Measurements from ENCODE around the gene ZNF12. TPM values are rescaled to one million over a fixed set of nuclear protein-coding genes. Genes with fewer than 3 reads are reported as not detected.

Gene ZNF12
- total and polyA plus RNA-seq, 2 of the 8 experiments (the other 6 are each of a cell fraction or from before 2014, with no cell fraction given) = 6.7 to 16.2 TPM

DNA sequence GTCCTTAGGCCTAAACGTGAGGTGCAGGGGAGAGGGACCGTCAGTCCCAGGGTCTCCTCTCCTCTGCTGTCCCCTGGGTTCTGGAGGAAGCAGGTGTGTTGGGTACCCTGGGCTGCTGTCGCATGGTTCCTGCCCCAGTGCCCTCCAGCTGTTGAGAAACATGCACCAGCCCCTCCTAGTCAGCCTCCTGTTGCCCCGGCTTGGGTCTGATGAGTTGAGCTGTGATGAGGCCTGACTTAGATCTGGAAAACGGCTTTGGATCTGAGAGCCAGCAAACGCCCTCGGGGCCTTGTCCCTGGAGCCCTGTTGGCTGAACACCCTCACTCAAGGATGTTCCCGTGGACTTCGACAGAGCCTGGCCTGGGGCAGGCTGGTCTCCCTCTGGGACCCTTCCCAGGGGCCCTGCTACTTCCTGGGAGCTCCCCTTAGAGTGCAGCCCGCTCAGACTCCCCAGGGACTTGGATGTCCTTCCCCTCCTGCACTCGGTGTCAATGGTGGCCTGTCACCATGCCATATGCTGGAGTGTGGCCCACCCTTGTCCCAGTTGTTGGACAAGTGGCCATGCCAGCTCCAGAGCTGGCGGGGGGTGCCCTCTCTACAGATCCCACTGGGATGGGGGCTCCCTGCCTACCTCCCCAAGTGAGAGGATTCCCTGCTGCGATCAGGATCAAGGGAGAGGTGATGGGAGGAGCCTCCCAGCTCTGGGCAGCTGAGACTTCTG, 57.3 kb downstream of the ZNF12 start:
- H3K4me2 ChIP-seq (ENCODE audit: insufficient read depth in 1 of 2, low read depth in 2 of 2, low read length in 2 of 2) = no peak overlapping the region
- H3K79me2 ChIP-seq (ENCODE audit: control insufficient read depth in 1 of 2, insufficient read depth in 2 of 2, low read length in 2 of 2) = no peaks in the 10 kb centered on the region
- H2AFZ ChIP-seq (ENCODE audit: low read length) = no peak overlapping the region
- no peak overlapping the region for H3K23ac ChIP-seq (ENCODE audit: insufficient read length)
- no peak overlapping the region for H2BK15ac ChIP-seq (ENCODE audit: low read length)
- POLR2A ChIA-PET (ENCODE audit: partially characterized antibody) = interaction anchor here (0.6 to 1.5 kb wide), 4 partner anchors 10 to 97 kb away, joined by 3 to 7 read pairs (median 4); no protein-coding TSS in a partner anchor
- FAIRE-seq (no peak), DNase-seq (ENCODE audit: low read depth in 1 of 2, low spot score in 2 of 2) (no peak)
- H3K56ac ChIP-seq (replicated peaks; ENCODE audit: insufficient read length, low read depth, low read length) = no peak overlapping the region
- no peaks in the 10 kb centered on the region for H3K23me2 ChIP-seq (ENCODE audit: low read depth, low read length)
- no peak overlapping the region for H3K4me3 ChIP-seq (ENCODE audit: extremely low read depth in 1 of 4, insufficient read depth in 2 of 4, low read depth in 3 of 4, low read length in 4 of 4)
- 85% methylated on average over 13 of the region's 13 CpGs; no CpG with 5 or more reads in 1 of the 2 experiments for WGBS, 2 experiments (ENCODE audit: extremely low coverage in 1 of 2, insufficient coverage in 1 of 2, insufficient read length in 1 of 2, insufficient replicate concordance in 2 of 2, low coverage in 1 of 2, low lambda C conversion rate in 2 of 2, missing lambda C conversion rate in 1 of 2)
- H3K4ac ChIP-seq (replicated peaks; ENCODE audit: insufficient read length, low read depth, low read length) = no peak overlapping the region
- H2AK5ac ChIP-seq (ENCODE audit: low read depth, low read length) = no peak overlapping the region
- H4K91ac ChIP-seq (replicated peaks; ENCODE audit: insufficient read length, low read length) = no peak overlapping the region
- H2BK20ac ChIP-seq (ENCODE audit: low read length) = no peak overlapping the region
- H3K9me3 ChIP-seq (ENCODE audit: insufficient read depth in 2 of 2, low read depth in 1 of 2, low read length in 1 of 2) = no peaks in the 10 kb centered on the region; a peak in 1 of 4 replicates
- no peak overlapping the region for H4K5ac ChIP-seq (ENCODE audit: insufficient read length, low read depth, low read length)
- H3K79me1 ChIP-seq (ENCODE audit: low read depth, low read length) = no peaks in the 10 kb centered on the region; the same call in 1 of the 2 replicates
- H3K18ac ChIP-seq (ENCODE audit: extremely low read depth, low read length) = no peak overlapping the region
- H3K9ac ChIP-seq (replicated peaks in 1 of 4; ENCODE audit: extremely low read depth in 1 of 4, low read depth in 3 of 4, low read length in 3 of 4) = no peak overlapping the region
- no peaks in the 10 kb centered on the region; a peak in 1 of 7 replicates for H3K27me3 ChIP-seq (replicated peaks in 1 of 4; ENCODE audit: control insufficient read depth in 3 of 4, extremely low read depth in 1 of 4, insufficient read depth in 3 of 4, low read length in 3 of 4)
- H3K27ac ChIP-seq (ENCODE audit: low read depth, low read length) = no peak overlapping the region
- H3K36me3 ChIP-seq (ENCODE audit: control insufficient read depth in 2 of 4, insufficient read depth in 4 of 4, low read length in 3 of 4) = peaks cover 0 to 28% (median 4%) of the 10 kb centered on the region in 4 experiments; a peak in 5 of 8 replicates
- no peak overlapping the region for H2BK12ac ChIP-seq (ENCODE audit: low read depth, low read length)
- peaks cover 0 to 2% of the 10 kb centered on the region in 2 experiments for H4K20me1 ChIP-seq (replicated peaks in 1 of 2; ENCODE audit: control insufficient read depth in 1 of 2, insufficient read depth in 2 of 2, low read length in 2 of 2)
- no peak overlapping the region for H3K14ac ChIP-seq (ENCODE audit: insufficient read length)
- H4K8ac ChIP-seq (ENCODE audit: extremely low read depth, insufficient read depth, low read length) = peak overlapping the region; percentile 8; the same call in 1 of the 2 replicates
- no peaks in the 10 kb centered on the region for H3K4me1 ChIP-seq (replicated peaks in 1 of 4; ENCODE audit: control insufficient read depth in 3 of 4, insufficient read depth in 4 of 4, low read length in 3 of 4)
- H2BK5ac ChIP-seq (ENCODE audit: low read depth, low read length) = no peak overlapping the region
- H2BK120ac ChIP-seq (replicated peaks; ENCODE audit: low read depth, low read length) = no peak overlapping the region
- CTCF ChIA-PET (ENCODE audit: partially characterized antibody) = interaction anchor here (0.9 to 1.7 kb wide), 2 partner anchors 9 to 38 kb away, joined by 3 to 6 read pairs; no protein-coding TSS in a partner anchor
- TF ChIP-seq MAFK (IDR thresholded peaks at IDR 0.05; ENCODE audit: low read depth, low read length) (no peak), POLR2AphosphoS5 (IDR thresholded peaks at IDR 0.05; ENCODE audit: low read depth, low read length) (no peak), TEAD4 (IDR thresholded peaks at IDR 0.05; ENCODE audit: low read depth, low read length) (no peak), ASH2L (IDR thresholded peaks at IDR 0.05; ENCODE audit: low read length) (no peak), SIRT6 (IDR thresholded peaks at IDR 0.05; ENCODE audit: low read length) (no peak), SP4 (IDR thresholded peaks at IDR 0.05; ENCODE audit: low read length) (no peak), RNF2 (IDR thresholded peaks at IDR 0.05; ENCODE audit: borderline replicate concordance, low read depth, low read length, missing control alignments, poor library complexity, severe bottlenecking) (no peak), CHD1 (IDR thresholded peaks at IDR 0.05; ENCODE audit: low read depth, low read length) (no peak), BACH1 (IDR thresholded peaks at IDR 0.05; ENCODE audit: low read length) (no peak), RBBP5 (IDR thresholded peaks at IDR 0.05; ENCODE audit: borderline replicate concordance, low read depth, low read length) (no peak), CTBP2 (IDR thresholded peaks at IDR 0.05; ENCODE audit: borderline replicate concordance, insufficient read depth, insufficient read length, low read length) (no peak), SIX5 (IDR thresholded peaks at IDR 0.05; ENCODE audit: low read depth, low read length) (no peak), BCL11A (IDR thresholded peaks at IDR 0.05; ENCODE audit: low read depth in 2 of 2, low read length in 2 of 2) (no peak)

Measured in H1 (cell line).